MCF 10A (cell line): ENCODE results near the gene TNFSF12. TPM values are rescaled to one million over a fixed set of nuclear protein-coding genes. Genes with fewer than 3 reads are reported as not detected.
A peak's percentile ranks its signal among the peaks of the same experiment; 100 is the strongest.

ENCODE experiments used
- BruUV-seq: library from RNA; stranded (reverse); fragments of 400-500 nt; replicated peaks from 2 replicates; lab custom pipeline; 2021; lab: Mats Ljungman, UMichigan
- CTCF ChIA-PET: fragments of 300-600 bp; sonication (Branson Sonifier 250); formaldehyde crosslinking; extraction: SDS; loops from one replicate; lab custom pipeline; 2021; ENCODE audit warnings: antibody characterized with exemption, inconsistent platforms; lab: Yijun Ruan, JAX
- POLR2A ChIA-PET: fragments of 300-600, 350-650 bp; sonication (Branson Sonifier 250); formaldehyde crosslinking; extraction: SDS; loops from one replicate; lab custom pipeline; 2020; ENCODE audit warnings: antibody characterized with exemption, inconsistent platforms; lab: Yijun Ruan, JAX
- DNase-seq: peaks from one replicate; pipeline ENCODE4 v3.0.0-alpha.2; 2018; ENCODE audit not compliant: unreplicated experiment
- H3K27ac Mint-ChIP-seq: one replicate; pipeline ENCODE4 v1.8.0; 2022; ENCODE audit warnings: mild to moderate bottlenecking, low read depth, mixed read lengths; ENCODE audit not compliant: unreplicated experiment
- H3K27me3 Mint-ChIP-seq: one replicate; pipeline ENCODE4 v1.8.0; 2022; ENCODE audit warnings: mixed read lengths; ENCODE audit not compliant: insufficient read depth, unreplicated experiment
- H3K36me3 Mint-ChIP-seq: one replicate; pipeline ENCODE4 v1.8.0; 2022; ENCODE audit warnings: mild to moderate bottlenecking, moderate library complexity, mixed read lengths; ENCODE audit not compliant: insufficient read depth, unreplicated experiment
- H3K4me1 Mint-ChIP-seq: one replicate; pipeline ENCODE4 v1.8.0; 2022; ENCODE audit warnings: mixed read lengths; ENCODE audit not compliant: insufficient read depth, unreplicated experiment
- H3K4me3 Mint-ChIP-seq: one replicate; pipeline ENCODE4 v1.8.0; 2022; ENCODE audit warnings: mild to moderate bottlenecking, moderate library complexity, mixed read lengths; ENCODE audit not compliant: unreplicated experiment
- H3K9me3 Mint-ChIP-seq: one replicate; pipeline ENCODE4 v1.8.0; 2022; ENCODE audit warnings: mixed read lengths; ENCODE audit not compliant: unreplicated experiment
- CTCF ChIP-seq: fragments of 200-600 bp; IDR thresholded peaks from one replicate; pipeline ENCODE4 v1.8.0; 2022; ENCODE audit warnings: antibody characterized with exemption, mild to moderate bottlenecking; ENCODE audit not compliant: unreplicated experiment
- intact Hi-C: fragments of 100-400 bp; cut with micrococcal nuclease; formaldehyde crosslinking; loops from 2 replicates; pipeline ENCODE4 v1.14.1; 2022
- total RNA-seq: library from RNA; stranded (reverse); gene quantifications from 2 replicates; pipeline ENCODE4 v1.2.3, GENCODE V29; 2022

The TNFSF12 gene
- total RNA-seq, 1 experiment from 2014 or later, result 3.9 TPM

GRCh38 chr17:7562208-7562605 is 13.3 kb downstream of the TNFSF12 start:
- Mint-ChIP-seq H3K4me3 (peak overlapping the region; percentile 81), H3K27ac (peak overlapping the region; percentile 91), H3K9me3 (no peaks in the 10 kb centered on the region), H3K4me1 (peaks cover 42% of the 10 kb centered on the region), H3K27me3 (no peaks in the 10 kb centered on the region), H3K36me3 (peaks cover 40% of the 10 kb centered on the region)
- no peak for TF ChIP-seq CTCF
- BruUV-seq, result TSS peak; percentile 34
- CTCF ChIA-PET, result interaction anchor here (0.6 to 7.1 kb wide), 6 partner anchors 23 to 126 kb away, joined by 3 to 123 read pairs (median 8); partner anchors contain the start of gene WRAP53
- POLR2A ChIA-PET, result interaction anchor here (2.7 to 6.0 kb wide), 8 partner anchors 11 to 126 kb away, joined by 31 to 71 read pairs (median 46); partner anchors contain the start of genes MPDU1, POLR2A, SOX15 and TMEM102
- intact Hi-C loops, result no loop called here
- DNase-seq, result no peak

GRCh38 chr17:7563115-7563869 is 14.4 kb downstream of the TNFSF12 start:
- Mint-ChIP-seq H3K36me3 (peaks cover 48% of the 10 kb centered on the region), H3K27ac (peak overlapping the region; percentile 91), H3K4me3 (peak overlapping the region; percentile 81), H3K27me3 (no peaks in the 10 kb centered on the region), H3K9me3 (no peaks in the 10 kb centered on the region), H3K4me1 (peaks cover 34% of the 10 kb centered on the region)
- ChIA-PET POLR2A (interaction anchor here (1.0 kb wide), 1 partner anchor 13 kb away, joined by 3 read pairs; no protein-coding TSS in a partner anchor), CTCF (interaction anchor here (0.7 to 7.1 kb wide), 3 partner anchors 22 to 49 kb away, joined by 3 to 123 read pairs (median 10); no protein-coding TSS in a partner anchor)
- intact Hi-C loops, result no loop called here
- BruUV-seq, result no TSS peak
- DNase-seq, result no peak
- no peak for TF ChIP-seq CTCF

GRCh38 chr17:7569571-7569970 is 20.7 kb downstream of the TNFSF12 start:
- BruUV-seq, result no TSS peak
- intact Hi-C loops, result no loop called here
- H3K4me3 Mint-ChIP-seq, result no peak overlapping the region
- H3K9me3 Mint-ChIP-seq, result no peaks in the 10 kb centered on the region
- TF ChIP-seq CTCF, result no peak
- H3K36me3 Mint-ChIP-seq, result peaks cover 84% of the 10 kb centered on the region
- H3K27ac Mint-ChIP-seq, result no peak overlapping the region
- CTCF ChIA-PET, result interaction anchor here (0.6 to 1.1 kb wide), 3 partner anchors 9 to 258 kb away, joined by 3 to 5 read pairs (median 4); no protein-coding TSS in a partner anchor
- POLR2A ChIA-PET, result interaction anchor here (0.9 to 13.7 kb wide), 5 partner anchors 9 to 170 kb away, joined by 3 to 294 read pairs (median 5); partner anchors contain the start of genes FXR2, MPDU1, POLR2A and SOX15
- no peaks in the 10 kb centered on the region for H3K27me3 Mint-ChIP-seq
- DNase-seq, result no peak
- peaks cover 6% of the 10 kb centered on the region for H3K4me1 Mint-ChIP-seq

- H3K9me3 Mint-ChIP-seq, result no peaks in the 10 kb centered on the region
- DNase-seq, result no peak
- H3K27ac Mint-ChIP-seq, result no peak overlapping the region
- peaks cover 84% of the 10 kb centered on the region for H3K36me3 Mint-ChIP-seq
- ChIA-PET POLR2A (interaction anchor here (1.0 to 13.7 kb wide), 4 partner anchors 10 to 86 kb away, joined by 5 to 294 read pairs (median 6); partner anchors contain the start of genes FXR2, MPDU1, POLR2A and SOX15), CTCF (interaction anchor here (0.7 to 1.1 kb wide), 3 partner anchors 10 to 215 kb away, joined by 3 to 4 read pairs (median 3); no protein-coding TSS in a partner anchor)
- H3K4me3 Mint-ChIP-seq, result no peak overlapping the region
- no peaks in the 10 kb centered on the region for H3K27me3 Mint-ChIP-seq
- H3K4me1 Mint-ChIP-seq, result peaks cover 10% of the 10 kb centered on the region
- TF ChIP-seq CTCF, result no peak
- BruUV-seq, result no TSS peak
- intact Hi-C loops, result loop anchor here (5.0 kb wide), 1 partner anchor 117 kb away; the partner anchor contains the start of genes TP53 and WRAP53
Measured at GRCh38 chr17:7570351-7570750, 21.5 kb downstream of the TNFSF12 start.
